ENCODE measurements around the gene CLINT1. TPM values are rescaled to one million over a fixed set of nuclear protein-coding genes. Genes with fewer than 3 reads are reported as not detected.

The CLINT1 gene
- total and polyA plus RNA-seq, 9 of the 15 experiments (the other 6 are each of a cell fraction or from before 2014, with no cell fraction given), result 23.6 to 125 (median 71.4) TPM

GRCh38 chr5:157845914-157846598 lies 12.9 kb downstream of the CLINT1 start (continued):
- TF ChIP-seq CLOCK (CRISPR knock-in tag; IDR thresholded peaks at IDR 0.05; ENCODE audit: borderline replicate concordance) (no peak), ZBTB1 (CRISPR knock-in tag; IDR thresholded peaks at IDR 0.05; ENCODE audit: borderline replicate concordance, low read depth) (no peak), POLR2AphosphoS2 (IDR thresholded peaks at IDR 0.05; ENCODE audit: low read length) (no peak), TGIF2 (CRISPR knock-in tag; IDR thresholded peaks at IDR 0.05) (no peak), TARDBP (IDR thresholded peaks at IDR 0.05) (no peak)

- in situ Hi-C loops (cut with MboI), result no loop called here
- peaks cover 79% of the 10 kb centered on the region for H3K79me2 ChIP-seq (ENCODE audit: control insufficient read depth, insufficient read depth, low read length)
- CTCF ChIA-PET (ENCODE audit: low intra/inter-chr PET ratio), result no interaction called here
- TF ChIP-seq ZNF75A (CRISPR knock-in tag; IDR thresholded peaks at IDR 0.05) (no peak), POLR3G (IDR thresholded peaks at IDR 0.05; ENCODE audit: extremely low read depth, insufficient read length, insufficient replicate concordance) (no peak)
- no peaks in the 10 kb centered on the region for H3K9me3 ChIP-seq (replicated peaks; ENCODE audit: control insufficient read depth, insufficient read depth, low read depth, low read length)
- H3K4me1 ChIP-seq (replicated peaks in 1 of 2; ENCODE audit: control insufficient read depth in 2 of 2, insufficient read depth in 2 of 2, low read length in 2 of 2), result no peaks in the 10 kb centered on the region
- intact Hi-C loops (cut with micrococcal nuclease), result no loop called here
- no peak overlapping the region for H3K27ac ChIP-seq (ENCODE audit: extremely low read depth, low read depth, low read length)
- ATAC-seq (no peak), DNase-seq (ENCODE audit: extremely low read depth in 1 of 4, low spot score in 3 of 4) (no peak), FAIRE-seq (no peak)
- BruUV-seq (replicated peaks), result no TSS peak
- H3K4me3 ChIP-seq, result no peak overlapping the region
- no peaks in the 10 kb centered on the region for H3K27me3 ChIP-seq (ENCODE audit: control insufficient read depth in 2 of 2, insufficient read depth in 2 of 2, low read length in 2 of 2)
- 83% methylated on average over 4 of the region's 4 CpGs for WGBS (ENCODE audit: insufficient coverage, low coverage, missing lambda C conversion rate)
- H3K9ac ChIP-seq (ENCODE audit: insufficient read depth in 1 of 2, low read depth in 2 of 2, low read length in 2 of 2), result no peak overlapping the region
- H4K20me1 ChIP-seq (replicated peaks; ENCODE audit: control insufficient read depth, insufficient read depth, low read length), result no peaks in the 10 kb centered on the region
- POLR2A ChIA-PET, result interaction anchor here (0.9 to 1.5 kb wide), 3 partner anchors 9 to 14 kb away, joined by 3 to 5 read pairs (median 4); no protein-coding TSS in a partner anchor
- peaks cover 23% of the 10 kb centered on the region; the same call in 1 of the 3 replicates for H3K36me3 ChIP-seq (ENCODE audit: control insufficient read depth, insufficient read depth, low read length)
- H2AFZ ChIP-seq (ENCODE audit: low read depth, low read length), result no peak overlapping the region
- no peaks in the 10 kb centered on the region for H3K9me1 ChIP-seq (ENCODE audit: control insufficient read depth, insufficient read depth, low read length)
- no peak overlapping the region for H3K4me2 ChIP-seq (ENCODE audit: insufficient read depth, low read length)
These were observed 16.2 kb downstream of the CLINT1 start for GRCh38 chr5:157842787-157843186.

All from K562 (cell line).